GM18526 (cell line): ENCODE measurements around the gene CYP19A1.

Experiments
- POLR2A ChIP-seq: IDR thresholded peaks from 3 replicates; pipeline ENCODE4 v1.6.1; 2011; ENCODE audit not compliant: insufficient read length; ENCODE audit errors: extremely low read depth

CYP19A1 gene

DNA sequence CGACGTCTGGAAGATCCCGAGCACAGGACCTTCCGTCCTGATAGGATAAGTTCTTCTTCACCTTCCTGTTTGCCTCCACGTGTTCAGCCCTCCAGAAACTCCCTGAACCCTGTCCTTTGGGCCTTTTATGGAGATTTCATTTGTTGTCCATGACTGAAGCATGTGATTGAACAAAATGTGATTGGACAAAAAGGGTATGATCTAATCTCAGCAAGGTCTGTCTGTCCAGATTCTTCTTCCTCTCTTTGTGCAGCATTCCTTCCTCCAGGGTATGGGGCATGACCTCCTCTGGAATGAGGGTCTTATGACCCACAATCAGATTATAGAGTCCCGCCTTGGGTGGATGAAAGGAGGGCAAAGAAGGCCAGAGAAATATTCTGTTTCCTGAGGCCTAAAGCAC lies at the start of gene CYP19A1:
CYP19A1 (minus strand) TSS at position 101 of the 400 bp plus-strand sequence. CDS start 95,684 bp downstream, outside the sequence.
- TF ChIP-seq POLR2A, result no peak

DNA sequence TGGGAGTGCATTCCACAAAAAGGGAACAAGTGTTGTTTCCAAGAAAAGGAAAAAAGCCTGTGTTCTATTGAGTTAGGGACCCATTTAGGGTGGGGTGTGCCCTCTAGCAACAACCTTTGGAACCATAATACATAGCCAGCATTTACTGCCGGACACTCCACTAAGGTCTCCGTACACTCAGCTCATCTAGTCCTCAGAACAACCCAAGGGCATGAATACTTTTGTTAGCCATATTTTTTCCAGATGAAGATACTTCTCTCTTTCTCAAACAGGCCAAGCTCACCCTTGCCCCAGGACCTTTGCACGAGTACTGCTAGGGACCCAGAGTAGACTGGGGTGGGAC lies 49.3 kb upstream of the CYP19A1 start:
- no peak for TF ChIP-seq POLR2A

GRCh38 chr15:51386960-51387698 lies 48.7 kb upstream of the CYP19A1 start:
- TF ChIP-seq POLR2A, result no peak

DNA sequence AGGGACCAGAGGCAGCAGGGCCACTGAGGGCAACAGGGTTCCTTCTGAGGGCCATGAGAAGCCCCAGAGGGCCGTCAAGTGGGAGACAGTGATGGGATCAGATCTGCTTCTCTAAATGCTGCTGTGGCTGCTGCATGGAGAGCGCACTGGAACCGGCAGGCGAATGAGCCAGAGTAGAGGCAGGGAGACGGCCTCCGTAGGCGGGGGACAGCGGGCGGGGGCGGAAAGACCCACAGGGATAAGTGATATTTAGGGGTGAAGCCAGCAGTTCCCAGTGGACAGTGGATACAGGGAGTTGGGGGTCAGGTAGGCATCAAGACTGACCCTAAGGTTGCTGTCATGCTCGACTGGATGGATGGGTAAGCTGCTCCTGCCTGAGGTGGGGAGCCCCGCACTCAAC lies 48.1 kb upstream of the CYP19A1 start:
- TF ChIP-seq POLR2A, result no peak

DNA sequence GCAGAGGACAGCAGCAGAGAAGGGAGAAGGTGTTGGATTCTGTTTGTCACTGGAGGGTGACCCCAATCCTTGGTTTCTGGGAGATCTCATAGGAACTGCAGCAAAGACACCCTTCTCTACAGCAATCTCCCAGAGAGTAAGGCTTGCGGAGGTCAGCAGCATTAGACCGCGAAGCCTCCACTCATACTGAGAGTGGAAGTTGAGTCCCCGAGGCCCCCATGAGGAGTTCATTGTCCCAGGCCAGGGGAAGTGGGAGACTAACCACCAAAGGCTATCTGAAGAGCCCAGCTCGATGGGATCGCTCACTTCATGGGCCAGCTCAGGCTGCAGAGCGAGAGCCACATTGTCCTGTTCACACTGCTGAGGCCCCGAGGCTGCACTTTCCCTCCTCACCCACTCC lies 47.6 kb upstream of the CYP19A1 start:
- no peak for TF ChIP-seq POLR2A

DNA sequence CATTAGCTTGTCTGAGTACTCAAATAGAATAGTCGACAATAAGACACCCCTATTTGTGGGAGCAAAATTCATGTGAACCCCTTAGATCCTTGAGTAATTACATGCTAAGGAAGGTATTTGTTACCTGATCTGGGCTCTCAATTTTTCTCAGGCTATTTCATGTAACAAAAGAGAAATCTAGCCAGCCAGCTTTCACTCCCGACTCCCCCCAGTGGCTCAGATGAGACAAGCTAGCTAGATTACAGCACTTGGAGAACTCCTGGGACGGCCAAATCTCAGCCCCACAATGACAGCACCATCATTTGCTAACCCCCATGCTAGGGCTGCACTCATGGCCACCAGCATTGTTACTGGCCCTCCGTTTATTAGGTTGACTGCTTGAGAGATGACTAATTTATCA lies 44.4 kb upstream of the CYP19A1 start:
- no peak for TF ChIP-seq POLR2A

DNA sequence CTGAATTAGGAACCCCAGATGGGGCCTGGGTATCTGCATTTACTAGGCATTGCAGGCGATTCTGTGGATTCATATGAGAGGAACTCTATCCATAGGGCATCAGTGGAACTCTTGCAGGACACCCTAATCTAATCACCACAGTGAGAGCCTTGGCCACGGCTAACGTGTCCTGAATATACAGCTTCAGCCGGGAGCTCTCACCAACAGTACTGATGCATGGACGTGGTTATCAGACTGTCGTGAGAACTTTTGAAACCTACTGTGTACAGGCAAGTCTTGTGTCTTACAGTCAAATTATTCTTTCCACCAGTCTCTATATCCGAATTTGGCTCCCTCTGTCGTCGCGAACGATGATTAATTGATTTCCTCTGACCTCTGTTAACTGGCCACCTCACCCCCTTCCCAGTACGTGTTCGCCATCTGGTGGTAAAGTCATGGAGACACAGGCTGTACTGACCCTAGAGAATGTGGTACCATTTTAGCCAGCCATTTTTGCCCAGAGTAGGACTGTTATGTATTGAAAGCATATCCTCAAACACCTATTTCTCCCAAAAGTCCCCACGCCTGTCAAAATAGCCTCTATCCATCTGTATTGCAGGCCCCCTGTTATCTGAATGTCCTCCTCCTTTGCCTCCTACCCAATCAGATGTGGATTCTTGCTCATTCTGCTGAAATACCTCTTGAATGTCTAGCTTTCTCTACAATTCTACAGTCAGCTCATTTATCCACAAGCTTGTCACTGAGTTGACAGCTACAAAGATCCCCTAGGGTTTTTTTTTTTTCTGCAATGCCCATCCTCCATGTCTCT lies 42.8 kb upstream of the CYP19A1 start:
- no peak for TF ChIP-seq POLR2A

- no peak for TF ChIP-seq POLR2A
These were observed 41.0 kb upstream of the CYP19A1 start for GRCh38 chr15:51379390-51379789.

DNA sequence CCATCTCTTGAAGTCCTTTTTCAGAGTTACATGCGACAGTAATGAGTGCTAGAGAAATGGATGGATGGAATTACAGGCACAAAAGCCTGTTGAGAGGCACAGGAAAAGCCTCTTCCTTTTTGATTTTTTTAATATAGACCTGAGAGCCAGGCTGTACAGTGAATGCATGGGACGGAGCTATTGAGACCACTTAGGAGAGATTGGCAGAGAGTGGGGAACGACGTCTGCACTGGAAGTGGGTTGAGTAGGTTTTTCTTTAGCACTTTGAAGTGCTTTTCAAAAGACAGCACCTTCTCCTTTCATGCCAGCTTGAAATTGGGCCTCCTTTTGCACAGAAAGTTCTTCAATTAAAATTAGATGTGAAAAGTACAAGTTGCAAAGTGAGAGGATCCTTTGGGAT lies 40.0 kb upstream of the CYP19A1 start:
- TF ChIP-seq POLR2A, result no peak

GRCh38 chr15:51377038-51377786 lies 38.8 kb upstream of the CYP19A1 start:
- TF ChIP-seq POLR2A, result no peak

DNA sequence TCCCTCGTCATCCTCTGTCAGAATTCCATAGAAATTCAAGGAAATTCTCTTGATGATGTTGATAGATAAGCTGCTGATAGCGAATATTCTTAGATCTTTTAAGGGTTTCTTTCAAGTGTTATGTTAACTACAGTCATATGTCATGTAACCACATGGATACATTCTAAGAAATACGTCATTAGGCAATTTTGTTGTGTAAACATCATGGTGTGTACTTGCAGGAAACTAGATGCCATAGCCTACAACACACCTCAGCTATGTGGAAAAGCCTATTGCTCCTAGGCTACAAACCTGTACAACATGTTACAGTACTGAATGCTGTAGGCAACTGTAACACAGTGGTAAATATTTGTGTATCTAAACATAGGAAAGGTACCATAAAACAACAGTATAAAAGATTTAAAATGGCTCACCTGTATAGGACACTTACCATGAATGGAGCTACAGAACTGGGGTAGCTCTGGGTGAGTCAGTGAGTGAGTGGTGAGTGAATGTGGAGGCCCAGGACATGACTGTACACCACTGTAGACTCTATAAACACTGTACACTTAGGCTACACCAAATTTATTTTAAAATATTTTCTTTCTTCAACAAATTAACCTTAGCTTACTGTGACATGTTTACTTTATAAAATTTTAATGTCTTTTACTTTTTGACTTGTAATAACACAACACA lies 37.7 kb upstream of the CYP19A1 start:
- TF ChIP-seq POLR2A, result no peak

- TF ChIP-seq POLR2A, result no peak
These were observed 35.7 kb upstream of the CYP19A1 start for GRCh38 chr15:51374131-51374530.

DNA sequence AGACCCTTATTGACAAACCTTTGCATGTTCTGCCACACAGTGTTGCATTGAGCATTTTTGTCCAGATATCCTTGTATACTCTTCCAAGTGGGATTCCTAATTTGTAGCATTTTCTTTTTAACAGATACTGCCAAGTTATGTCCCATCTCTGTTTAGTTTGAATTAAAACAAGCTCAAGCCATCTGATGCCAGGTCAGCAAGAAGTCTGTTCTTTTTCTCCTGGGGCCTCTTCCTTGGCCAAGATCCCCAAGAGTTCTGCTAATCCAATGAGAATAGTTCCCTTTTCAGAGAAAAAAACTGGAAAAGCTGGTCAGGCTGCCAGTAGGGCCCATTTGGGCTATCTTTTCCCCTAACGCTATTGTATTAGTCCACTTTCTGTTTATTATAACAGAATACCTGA lies 32.9 kb upstream of the CYP19A1 start:
- TF ChIP-seq POLR2A, result no peak

GRCh38 chr15:51369451-51369761 lies 31.0 kb upstream of the CYP19A1 start:
- TF ChIP-seq POLR2A, result no peak

DNA sequence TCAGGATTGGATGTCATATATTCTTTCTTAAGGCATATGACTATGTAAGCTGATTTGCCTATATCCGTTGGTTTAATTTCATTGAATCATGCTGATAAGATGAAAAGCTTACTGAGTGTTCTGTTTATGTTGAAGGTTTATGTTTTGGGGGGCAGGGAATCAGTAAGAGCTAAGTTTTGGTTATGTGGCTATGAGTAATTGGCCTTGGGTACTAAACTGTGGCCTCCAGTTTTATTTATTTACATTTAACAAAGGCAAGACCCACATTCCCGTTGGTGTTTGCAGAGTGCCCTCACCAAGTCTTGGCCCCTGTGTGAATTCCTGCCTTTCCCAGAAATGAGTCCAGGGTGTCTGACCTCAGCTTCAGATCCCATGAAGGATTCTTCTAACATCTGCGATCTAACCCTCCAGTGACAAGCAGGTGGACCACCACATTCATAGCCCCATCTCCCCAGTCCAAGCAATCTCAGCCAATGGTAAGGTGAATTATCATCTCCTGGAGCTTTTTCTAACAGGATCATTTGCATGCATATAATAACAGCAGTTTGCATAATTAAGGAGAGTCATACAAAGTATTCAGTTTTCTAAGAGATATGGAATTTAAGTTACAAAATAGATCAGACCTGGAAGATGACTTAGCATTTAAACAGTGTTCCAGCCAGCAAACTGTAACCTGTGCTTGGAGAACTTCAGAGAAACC lies 30.5 kb upstream of the CYP19A1 start:
- TF ChIP-seq POLR2A, result no peak
